Measurements from ENCODE around the gene FH.

Gene FH

GRCh38 chr1:241520080-241520465 lies 518 bp upstream of the FH start:
- no peak for DNase-seq

DNA sequence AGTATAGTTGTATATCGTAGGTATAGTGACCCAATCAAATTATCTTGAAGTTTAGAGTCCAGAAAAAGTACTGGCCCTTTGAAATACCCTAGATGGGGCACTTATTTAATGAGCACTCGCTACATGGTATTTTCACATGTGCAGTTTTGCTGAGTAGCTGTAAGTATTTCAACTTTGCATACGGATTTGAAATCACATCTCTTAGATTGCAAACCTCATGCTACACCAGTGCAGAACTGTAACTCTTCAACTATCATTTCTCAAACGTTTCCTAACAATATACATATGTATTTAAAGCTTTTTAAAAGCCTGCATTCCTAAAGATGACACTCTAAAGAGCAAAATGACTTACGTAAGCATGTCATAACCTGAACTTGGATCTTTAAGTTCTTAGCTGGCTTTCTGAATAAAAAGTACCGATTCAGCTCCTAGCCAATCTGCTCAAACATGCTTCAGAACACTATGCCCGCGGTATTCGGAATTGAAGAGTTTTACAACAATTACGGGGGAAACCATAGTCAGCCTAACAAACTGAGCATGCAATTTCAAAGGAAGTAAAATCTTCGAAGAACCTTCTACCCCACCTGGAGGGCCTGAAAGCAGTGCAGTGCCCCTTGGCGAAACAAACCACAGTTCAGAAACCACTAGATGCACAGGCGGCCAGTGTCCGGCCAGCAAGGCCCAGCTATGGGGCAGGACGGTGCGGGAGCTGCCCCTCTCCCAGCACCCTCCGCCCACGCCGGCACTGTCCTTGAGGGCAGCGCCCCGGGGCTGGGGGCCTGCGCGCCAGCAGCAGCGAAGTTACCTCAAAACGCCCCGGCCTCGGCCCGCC lies 863 bp downstream of the FH start:
- DNase-seq, result no peak

- DNase-seq, result no peak
Measured at GRCh38 chr1:241513378-241513777, 6.2 kb downstream of the FH start.

DNA sequence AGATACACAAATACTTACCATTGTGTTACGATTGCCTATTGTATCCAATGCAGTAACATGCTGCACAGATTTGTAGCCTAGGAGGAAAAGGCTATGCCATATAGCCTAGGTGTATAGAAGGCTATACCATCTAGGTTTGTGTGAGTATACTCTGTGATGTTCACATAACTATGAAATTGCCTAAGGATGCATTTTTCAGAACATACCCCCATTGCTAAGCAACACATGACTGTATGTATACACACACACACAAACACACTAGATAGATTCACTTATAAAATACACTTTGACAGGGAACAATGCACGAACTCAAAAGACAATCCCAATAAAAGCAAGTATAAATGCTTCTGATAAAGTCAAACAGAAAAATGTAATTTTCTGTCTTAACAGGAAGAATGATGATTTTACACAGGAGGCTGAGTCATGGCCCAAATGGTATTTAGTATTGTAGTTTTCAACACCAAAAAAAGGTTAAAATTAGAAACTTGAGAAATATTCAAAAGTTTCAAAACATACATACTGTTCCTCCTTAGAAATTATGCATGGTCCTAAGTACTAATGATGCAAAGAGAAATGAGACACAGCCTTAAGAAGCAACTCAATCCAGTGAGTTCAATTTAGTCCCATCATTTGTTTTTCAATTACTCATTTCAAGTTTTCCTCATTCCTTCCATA lies 12.2 kb downstream of the FH start:
- DNase-seq, result no peak

GRCh38 chr1:241503444-241503843 lies 16.1 kb downstream of the FH start:
- DNase-seq, result no peak

DNA sequence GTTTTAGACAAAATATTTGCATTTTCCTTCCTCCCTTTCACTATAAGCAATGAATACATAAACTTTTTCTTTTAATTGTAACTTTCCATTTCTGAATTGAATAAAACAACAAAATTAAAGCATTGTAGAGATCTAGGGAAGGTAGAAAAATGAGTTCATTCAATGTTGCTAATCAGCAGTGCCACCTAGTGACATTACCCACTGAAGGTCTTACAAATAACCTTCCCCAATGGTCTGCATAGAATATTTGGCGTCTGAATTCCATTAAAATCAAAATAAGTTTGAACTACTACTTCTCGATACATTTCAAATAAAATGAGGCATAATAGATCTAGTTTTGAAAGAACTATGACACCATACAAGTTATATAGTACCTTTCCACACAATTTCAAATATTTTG lies 19.6 kb downstream of the FH start:
- DNase-seq, result no peak

DNA sequence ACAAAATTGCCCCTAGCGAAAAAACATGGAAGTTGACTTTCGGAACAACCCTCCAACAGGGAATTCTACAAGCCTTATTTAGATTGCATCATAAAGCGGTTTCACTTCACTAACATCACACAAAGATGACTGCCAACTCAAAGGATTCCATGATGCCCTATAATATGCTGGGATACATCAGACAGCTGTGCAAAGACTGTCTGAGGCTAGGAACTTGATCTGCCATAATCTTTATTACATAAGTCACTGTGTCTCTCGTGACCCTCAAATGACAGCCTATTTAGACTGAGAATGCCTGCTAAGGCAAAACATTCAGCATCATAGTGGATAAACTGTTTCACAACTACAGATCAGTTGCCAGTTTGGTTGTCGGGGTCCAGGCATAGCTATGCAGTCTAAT lies 23.8 kb downstream of the FH start:
- DNase-seq, result no peak

DNA sequence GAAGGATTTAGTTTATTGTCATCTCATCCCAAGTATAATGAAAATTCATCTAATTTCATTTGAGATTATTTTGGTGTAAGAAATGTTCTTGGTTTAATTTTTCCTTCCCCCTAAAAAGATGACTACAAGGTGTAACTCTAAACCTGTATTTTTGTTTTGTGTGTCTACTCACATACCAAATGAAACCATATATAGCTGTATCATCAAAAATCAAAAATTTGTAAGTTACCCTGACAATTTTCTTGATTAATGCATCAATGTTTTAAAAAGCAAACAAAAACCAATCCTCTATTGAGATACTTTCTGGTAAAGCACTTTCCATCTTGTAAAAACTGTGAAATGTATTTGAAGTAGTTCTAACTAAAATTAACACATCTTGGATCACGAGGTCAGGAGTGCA lies 30.8 kb downstream of the FH start:
- DNase-seq, result no peak

DNA sequence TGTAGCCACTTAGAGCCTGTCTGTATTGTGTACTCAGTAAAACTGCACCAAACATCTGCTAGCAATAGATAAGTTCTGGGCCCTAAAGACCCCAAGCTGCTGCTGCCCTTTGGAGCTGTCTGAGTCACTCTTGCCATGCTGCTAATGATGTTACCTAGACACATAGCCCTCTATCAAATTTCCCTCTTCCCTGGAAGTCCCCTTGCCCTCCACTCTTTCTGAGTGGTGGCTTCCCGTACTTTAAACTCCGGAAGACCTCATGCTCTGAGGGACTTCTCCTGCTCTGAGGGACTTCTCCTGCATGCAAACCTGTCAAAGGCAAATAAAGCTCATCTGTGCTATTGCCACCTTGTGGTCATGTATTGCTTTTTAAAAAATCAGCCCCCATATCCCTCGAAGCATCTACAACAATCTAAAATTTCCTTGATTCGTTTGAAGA lies 34.0 kb downstream of the FH start:
- DNase-seq, result no peak

- no peak for DNase-seq
Measured at GRCh38 chr1:241485145-241485544, 34.4 kb downstream of the FH start.

- no peak for DNase-seq
Measured at GRCh38 chr1:241482761-241483250, 36.7 kb downstream of the FH start.

GRCh38 chr1:241479294-241479693 lies 40.3 kb downstream of the FH start:
- DNase-seq, result no peak

GRCh38 chr1:241475671-241476070 lies 43.9 kb downstream of the FH start:
- no peak for DNase-seq

DNA sequence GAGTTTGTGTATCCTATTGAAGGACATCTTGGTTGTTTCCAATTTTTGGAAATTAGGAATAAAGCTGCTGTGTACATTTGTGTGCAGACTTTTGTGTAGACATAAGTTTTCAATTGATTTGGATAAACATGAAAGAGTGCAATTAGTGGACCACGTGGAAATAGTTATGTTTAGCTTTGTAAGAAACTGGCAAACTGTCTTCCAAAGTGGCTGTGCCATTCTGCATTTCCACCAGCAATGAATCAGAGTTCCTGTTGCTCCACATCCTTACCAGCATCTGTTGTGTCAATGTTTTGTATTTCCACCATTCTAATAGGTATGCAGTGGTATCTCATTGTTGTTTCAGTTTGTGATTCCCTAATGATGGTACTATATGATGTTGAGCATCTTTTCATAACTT lies 46.5 kb downstream of the FH start:
- DNase-seq, result no peak

DNA sequence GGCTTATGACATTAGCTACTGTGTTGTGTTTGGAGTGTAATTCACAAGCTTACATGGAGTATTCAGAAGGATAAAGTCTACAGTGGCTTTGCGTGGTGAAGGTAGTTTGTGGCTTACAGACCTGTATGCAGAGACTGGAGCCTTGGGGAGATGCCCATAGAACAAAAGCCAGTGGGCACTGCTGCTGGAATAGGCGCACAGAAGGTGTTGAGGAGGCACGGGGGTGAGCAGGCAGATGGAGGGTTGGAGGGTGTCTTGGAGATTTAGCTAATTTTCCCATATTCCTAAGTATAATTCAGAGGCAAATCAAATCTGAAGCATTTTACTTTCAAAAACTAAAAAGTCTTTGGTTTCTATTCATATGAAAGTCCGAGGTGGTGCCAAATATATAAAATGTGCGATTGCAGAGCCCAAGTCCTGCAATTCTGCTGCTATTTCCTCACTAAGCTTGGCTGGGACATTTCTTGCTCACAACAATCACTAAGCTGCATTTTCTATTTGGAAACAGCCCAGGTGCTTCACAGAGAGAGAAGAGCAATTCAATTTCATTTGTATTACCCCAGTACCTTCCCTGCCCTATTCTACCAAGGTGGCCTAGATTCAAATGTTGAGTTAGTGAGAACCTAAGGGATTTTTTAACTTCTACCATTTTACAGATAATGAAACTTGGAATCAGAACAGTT lies 48.5 kb downstream of the FH start:
- DNase-seq, result no peak

GRCh38 chr1:241470361-241470760 lies 49.2 kb downstream of the FH start:
- no peak for DNase-seq

- DNase-seq, result no peak
Measured at GRCh38 chr1:241465673-241466072, 53.9 kb downstream of the FH start.

DNA sequence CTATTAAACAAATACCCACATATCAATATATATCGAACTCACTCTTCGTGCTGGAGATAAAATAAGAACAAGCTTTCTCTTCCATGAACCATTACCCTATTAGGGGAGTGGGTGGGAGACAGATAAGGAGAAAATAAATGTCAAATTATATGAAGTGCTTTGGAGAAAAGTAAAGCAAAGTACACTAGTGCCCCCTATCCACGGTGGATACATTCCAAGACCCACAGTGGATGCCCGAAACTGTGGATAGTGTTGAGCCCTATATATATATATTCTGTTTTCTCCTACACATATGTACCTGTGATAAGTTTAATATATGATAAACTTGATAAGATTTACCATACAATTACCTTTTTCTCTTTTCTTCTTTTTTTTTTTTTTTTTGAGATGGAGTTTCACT lies 54.6 kb downstream of the FH start:
- no peak for DNase-seq

- no peak for DNase-seq
Measured at GRCh38 chr1:241462391-241462790, 57.2 kb downstream of the FH start.

- no peak for DNase-seq
Measured at GRCh38 chr1:241460098-241460873, 59.3 kb downstream of the FH start.

- DNase-seq, result no peak
Measured at GRCh38 chr1:241459186-241459802, 60.3 kb downstream of the FH start.

GRCh38 chr1:241457421-241457820 lies 62.1 kb downstream of the FH start:
- no peak for DNase-seq

- no peak for DNase-seq
Measured at GRCh38 chr1:241456743-241457142, 62.8 kb downstream of the FH start.
